CD14-positive monocyte (primary cell): ENCODE data around the gene DPF3. TPM values are rescaled to one million over a fixed set of nuclear protein-coding genes. Genes with fewer than 3 reads are reported as not detected.

Experiments
- DNase-seq, 3 donors: peaks; one replicate each; pipeline ENCODE4 v3.0.0-alpha.2; 2011 to 2022
- H2AFZ ChIP-seq: 2 replicates; pipeline ENCODE4 v1.6.0; 2012; ENCODE audit warnings: mild to moderate bottlenecking, low read depth, low read length, inconsistent platforms; ENCODE audit not compliant: insufficient read depth, poor library complexity, severe bottlenecking
- H3K27ac ChIP-seq, 2 donors: 1 replicate in 1 of 2; 2 replicates in 1 of 2; pipeline ENCODE4 v1.5.1; 2012 to 2013; ENCODE audit warnings: low read length in 2 of 2, control low read depth in 1 of 2, inconsistent platforms in 1 of 2, low read depth in 1 of 2, mild to moderate bottlenecking in 1 of 2
- H3K27me3 ChIP-seq, 2 donors: one replicate each; pipeline versions ENCODE4 v1.6.0 to v1.6.1; 2011 to 2013; ENCODE audit warnings: low read length in 2 of 2; ENCODE audit not compliant: control insufficient read depth in 2 of 2, insufficient read depth in 2 of 2
- H3K36me3 ChIP-seq, 2 donors: replicated peaks in 1 of 2; 1 replicate in 1 of 2; 2 replicates in 1 of 2; pipeline versions ENCODE4 v1.5.1 to v1.6.1; 2012 to 2013; ENCODE audit warnings: low read length in 2 of 2, control low read depth in 1 of 2, inconsistent platforms in 1 of 2, mild to moderate bottlenecking in 1 of 2; ENCODE audit not compliant: insufficient read depth in 2 of 2, control insufficient read depth in 1 of 2
- H3K4me1 ChIP-seq, 2 donors: 1 replicate in 1 of 2; 2 replicates in 1 of 2; pipeline versions ENCODE4 v1.5.1 to v1.6.1; 2012 to 2013; ENCODE audit warnings: low read length in 2 of 2, control low read depth in 1 of 2, inconsistent platforms in 1 of 2, mild to moderate bottlenecking in 1 of 2, moderate library complexity in 1 of 2; ENCODE audit not compliant: insufficient read depth in 2 of 2, control insufficient read depth in 1 of 2
- H3K4me2 ChIP-seq: replicated peaks from 2 replicates; pipeline ENCODE3; 2012; ENCODE audit warnings: low read length, moderate library complexity, mild to moderate bottlenecking; ENCODE audit not compliant: poor library complexity, severe bottlenecking; ENCODE audit errors: extremely low read depth
- H3K4me3 ChIP-seq, 3 experiments: fragments of 200-600 bp in 1 of 3; sonication (generic) in 1 of 3; replicated peaks in 1 of 3; 1 replicate in 2 of 3; 2 replicates in 1 of 3; pipeline ENCODE4 v1.5.1; 2011 to 2013; ENCODE audit warnings: low read length in 3 of 3, mild to moderate bottlenecking in 3 of 3, control low read depth in 2 of 3, low read depth in 2 of 3, inconsistent platforms in 1 of 3, moderate library complexity in 1 of 3
- H3K79me2 ChIP-seq: 2 replicates; pipeline ENCODE4 v1.6.0; 2012; ENCODE audit warnings: mild to moderate bottlenecking, control low read depth, inconsistent platforms, low read length, moderate library complexity; ENCODE audit not compliant: insufficient read depth
- H3K9ac ChIP-seq: 2 replicates; pipeline ENCODE4 v1.6.0; 2017; ENCODE audit warnings: low read length, mild to moderate bottlenecking; ENCODE audit not compliant: insufficient read depth, poor library complexity, severe bottlenecking
- H3K9me3 ChIP-seq, 2 donors: replicated peaks in 1 of 2; 1 replicate in 1 of 2; 2 replicates in 1 of 2; pipeline versions ENCODE4 v1.5.1 to v1.6.1; 2012 to 2013; ENCODE audit warnings: low read length in 2 of 2, control low read depth in 1 of 2; ENCODE audit not compliant: control insufficient read depth in 1 of 2, insufficient read depth in 1 of 2
- H4K20me1 ChIP-seq: 2 replicates; pipeline ENCODE4 v1.6.0; 2012; ENCODE audit warnings: mild to moderate bottlenecking, low read length, control low read depth, moderate library complexity; ENCODE audit not compliant: insufficient read depth
- H3K27ac Mint-ChIP-seq, 7 donors: one replicate each; pipeline ENCODE4 v1.8.0; 2020; ENCODE audit warnings: mild to moderate bottlenecking in 7 of 7, mixed read lengths in 7 of 7, moderate library complexity in 6 of 7, inconsistent platforms in 2 of 7
- H3K27me3 Mint-ChIP-seq, 3 donors: one replicate each; pipeline ENCODE4 v1.8.0; 2021 to 2022; ENCODE audit warnings: low read depth in 3 of 3, mild to moderate bottlenecking in 3 of 3, mixed read lengths in 3 of 3, moderate library complexity in 3 of 3, inconsistent platforms in 1 of 3
- H3K36me3 Mint-ChIP-seq, 2 donors: one replicate each; pipeline ENCODE4 v1.8.0; 2020; ENCODE audit warnings: mixed read lengths in 2 of 2, inconsistent platforms in 1 of 2, mild to moderate bottlenecking in 1 of 2
- H3K4me1 Mint-ChIP-seq: one replicate; pipeline ENCODE4 v1.8.0; 2020; ENCODE audit warnings: mild to moderate bottlenecking, mixed read lengths
- H3K4me3 Mint-ChIP-seq, 2 donors: one replicate each; pipeline ENCODE4 v1.8.0; 2020; ENCODE audit warnings: mild to moderate bottlenecking in 2 of 2, mixed read lengths in 2 of 2, moderate library complexity in 1 of 2
- H3K9me3 Mint-ChIP-seq, 7 donors: one replicate each; pipeline ENCODE4 v1.8.0; 2020 to 2022; ENCODE audit warnings: mixed read lengths in 7 of 7, mild to moderate bottlenecking in 6 of 7, moderate library complexity in 6 of 7, inconsistent platforms in 2 of 7
- CTCF ChIP-seq: fragments of 200-600 bp; IDR thresholded peaks from one replicate; pipeline ENCODE4 v1.8.0; 2022; ENCODE audit warnings: antibody characterized with exemption, mild to moderate bottlenecking
- WGBS: methylation state at CpG from one replicate; pipeline ENCODE4 v1.1.5; 2013; ENCODE audit warnings: missing lambda C conversion rate; ENCODE audit not compliant: insufficient coverage; 5-methylcytosine and 5-hydroxymethylcytosine counted together
- intact Hi-C, 2 donors: fragments of 100-400 bp; cut with micrococcal nuclease; formaldehyde crosslinking; loops; one replicate each; pipeline versions ENCODE4 v1.15.0 to v1.15.1; 2023
- polyA plus RNA-seq, 3 donors: library from polyadenylated mRNA; depleted of rRNA in 1 of 3; unstranded in 2 of 3; stranded (reverse) in 1 of 3; fragments of 300-500 nt in 2 of 3; fragments of >200 nt in 1 of 3; fragmentation: Illumina TruSeq in 2 of 3; gene quantifications; 1 replicate in 2 of 3; 2 replicates in 1 of 3; pipeline ENCODE4 v1.2.3, GENCODE V29; 2012 to 2021

DPF3 gene
- polyA plus RNA-seq, 3 donors: 0.33 to 0.39 TPM; not detected in 1

- no peak for DNase-seq
- Histone ChIP-seq H3K9ac (no peak overlapping the region), H3K36me3 (no peaks in the 10 kb centered on the region), H3K27ac (no peak overlapping the region), H3K9me3 (peaks cover 6% of the 10 kb centered on the region in 2 donors), H3K4me3 (no peak overlapping the region), H3K27me3 (no peaks in the 10 kb centered on the region), H3K4me2 (no peak overlapping the region), H3K4me1 (no peaks in the 10 kb centered on the region), H4K20me1 (no peaks in the 10 kb centered on the region), H3K79me2 (no peaks in the 10 kb centered on the region), H2AFZ (no peak overlapping the region)
- Mint-ChIP-seq H3K4me3 (no peak overlapping the region), H3K36me3 (no peaks in the 10 kb centered on the region), H3K27me3 (peaks cover 8 to 12% (median 10%) of the 10 kb centered on the region in 3 donors), H3K27ac (no peak overlapping the region), H3K9me3 (peaks cover 6 to 19% (median 9%) of the 10 kb centered on the region in 7 donors), H3K4me1 (no peaks in the 10 kb centered on the region)
- intact Hi-C loops: no loop called here
- WGBS: 94% methylated on average over 5 of the region's 6 CpGs
- TF ChIP-seq CTCF: no peak
These were observed 249.9 kb downstream of the DPF3 start for GRCh38 chr14:72644038-72644437.

GRCh38 chr14:72643317-72643801 is 250.5 kb downstream of the DPF3 start:
- intact Hi-C loops: no loop called here
- Histone ChIP-seq H3K4me3 (no peak overlapping the region), H3K4me1 (no peaks in the 10 kb centered on the region), H3K79me2 (no peaks in the 10 kb centered on the region), H3K36me3 (no peaks in the 10 kb centered on the region), H3K27me3 (no peaks in the 10 kb centered on the region), H2AFZ (no peak overlapping the region), H3K9me3 (peaks cover 6 to 7% of the 10 kb centered on the region in 2 donors), H3K4me2 (no peak overlapping the region), H3K27ac (no peak overlapping the region), H4K20me1 (no peaks in the 10 kb centered on the region), H3K9ac (no peak overlapping the region)
- Mint-ChIP-seq H3K4me3 (no peak overlapping the region), H3K36me3 (no peaks in the 10 kb centered on the region), H3K9me3 (peaks cover 7 to 23% (median 11%) of the 10 kb centered on the region in 7 donors), H3K27me3 (peaks cover 8 to 12% (median 10%) of the 10 kb centered on the region in 3 donors), H3K27ac (no peak overlapping the region), H3K4me1 (no peaks in the 10 kb centered on the region)
- no peak for TF ChIP-seq CTCF
- WGBS: 82% methylated on average over 3 of the region's 5 CpGs
- DNase-seq: no peak
